Ovary (tissue), 9 donors: ENCODE measurements around the gene TVP23C. TPM values are rescaled to one million over a fixed set of nuclear protein-coding genes. Genes with fewer than 3 reads are reported as not detected.

Experiments
- DNase-seq, 5 donors: peaks; one replicate each; pipeline ENCODE4 v3.0.0-alpha.2; 2019 to 2020
- H3K27ac ChIP-seq, 2 donors: fragments of 200-600 bp; one replicate each; pipeline versions ENCODE4 v1.5.1 to v1.8.0; 2019 to 2022
- H3K27me3 ChIP-seq: fragments of 200-600 bp; one replicate; pipeline ENCODE4 v1.8.0; 2022
- H3K36me3 ChIP-seq: fragments of 200-600 bp; sonication (generic); one replicate; pipeline ENCODE4 v1.5.1; 2019
- H3K4me1 ChIP-seq: one replicate; pipeline ENCODE4 v1.8.1; 2013; ENCODE audit warnings: mild to moderate bottlenecking, moderate library complexity; ENCODE audit not compliant: insufficient read depth
- H3K4me3 ChIP-seq: fragments of 200-600 bp; sonication (generic); one replicate; pipeline ENCODE4 v1.5.1; 2017
- H3K9me3 ChIP-seq, 2 donors: fragments of 200-600 bp in 1 of 2; sonication (generic) in 1 of 2; one replicate each; pipeline versions ENCODE4 v1.5.1 to v1.8.1; 2013 to 2019; ENCODE audit warnings: mild to moderate bottlenecking in 1 of 2, moderate library complexity in 1 of 2
- CTCF ChIP-seq, 3 donors: fragments of 450-650 bp in 2 of 3; fragments of 200-600 bp in 1 of 3; IDR thresholded peaks; one replicate each; pipeline versions ENCODE4 v1.5.1 to v1.8.0; 2016 to 2022; ENCODE audit warnings: antibody characterized with exemption in 3 of 3, mild to moderate bottlenecking in 1 of 3
- EP300 ChIP-seq: sonication (generic); formaldehyde crosslinking; IDR thresholded peaks from one replicate; pipeline ENCODE4 v1.6.1; 2017; ENCODE audit warnings: antibody characterized with exemption
- POLR2A ChIP-seq: fragments of 450-650 bp; IDR thresholded peaks from one replicate; pipeline ENCODE4 v1.6.1; 2017; ENCODE audit warnings: antibody characterized with exemption, mild to moderate bottlenecking, moderate library complexity
- WGBS, 3 donors: extraction: QIAGEN DNeasy Blood & Tissue Kit in 1 of 3; methylation state at CpG; one replicate each; pipeline versions ENCODE4 v1.1.5 to v1.1.7; 2013 to 2017; 5-methylcytosine and 5-hydroxymethylcytosine counted together
- intact Hi-C, 4 donors: fragments of 100-400 bp; cut with DNase I; formaldehyde crosslinking; loops; one replicate each; pipeline versions ENCODE4 v1.11.0 to v1.15.1; 2022 to 2023
- polyA plus RNA-seq, 2 donors: library from polyadenylated mRNA; stranded (reverse); fragments of 200-250 nt in 1 of 2; fragments of 350-450 nt in 1 of 2; fragmentation: Illumina TruSeq in 1 of 2; extraction: RNeasy Lipid Tissue Mini Kit (QIAGEN cat#74804) in 1 of 2; gene quantifications; one replicate each; pipeline ENCODE4 v1.2.3, GENCODE V29; 2013 to 2014
- total RNA-seq, 7 donors: library from RNA; depleted of rRNA in 2 of 7; stranded (reverse); fragments of >200 nt in 2 of 7; fragmentation: NEBNext Ultra II Directional in 3 of 7; extraction: Animal tissue kit (Norgen Biotek cat#: 25700) in 3 of 7; gene quantifications; one replicate each; pipeline versions ENCODE4 v1.1.0 to v1.2.4, GENCODE V29; 2016 to 2023
- donor health status: DM: no; HTN: no; CAD: no; lungs with moderate emphysema.
- donor health status: DM: no; HTN: no; CAD: no.
- donor health status: Bipolar disorder and iron deficiency.
- donor health status: DM: yes; HTN: yes; CAD: no.
- donor health status: DM: no; HTN: no; CAD: no.
- donor health status: DM: yes; HTN: yes; CAD: no.

Gene TVP23C
- total and polyA plus RNA-seq, 9 donors = 5.8 to 31.7 (median 23.3) TPM

- Histone ChIP-seq H3K9me3 (no peaks in the 10 kb centered on the region), H3K27me3 (no peaks in the 10 kb centered on the region), H3K4me1 (peaks cover 4% of the 10 kb centered on the region), H3K4me3 (no peak overlapping the region), H3K36me3 (no peaks in the 10 kb centered on the region), H3K27ac (no peak overlapping the region)
- WGBS, 3 donors = 69 to 75% (median 72%) methylated on average over 6 of the region's 6 CpGs
- TF ChIP-seq CTCF (IDR thresholded peaks at IDR 0.05) = no peak
- TF ChIP-seq EP300 = no peak
- TF ChIP-seq POLR2A = no peak
- no peak for DNase-seq
- intact Hi-C loops = no loop called here
These were observed 83.1 kb downstream of the TVP23C start for GRCh38 chr17:15480204-15480603.

- DNase-seq = no peak
- Histone ChIP-seq H3K27me3 (no peaks in the 10 kb centered on the region), H3K4me3 (no peak overlapping the region), H3K4me1 (peaks cover 4% of the 10 kb centered on the region), H3K36me3 (no peaks in the 10 kb centered on the region), H3K9me3 (no peaks in the 10 kb centered on the region), H3K27ac (no peak overlapping the region)
- TF ChIP-seq EP300 (no peak), CTCF (IDR thresholded peaks at IDR 0.05) (no peak), POLR2A (no peak)
- intact Hi-C loops = no loop called here
These were observed 83.6 kb downstream of the TVP23C start for GRCh38 chr17:15479703-15480102.

- Histone ChIP-seq H3K27ac (no peak overlapping the region), H3K4me3 (no peak overlapping the region), H3K27me3 (no peaks in the 10 kb centered on the region), H3K9me3 (no peaks in the 10 kb centered on the region), H3K4me1 (peaks cover 4% of the 10 kb centered on the region), H3K36me3 (no peaks in the 10 kb centered on the region)
- 87 to 92% (median 92%) methylated on average over 5 of the region's 5 CpGs for WGBS, 3 donors
- TF ChIP-seq POLR2A (no peak), EP300 (no peak), CTCF (IDR thresholded peaks at IDR 0.05) (no peak)
- intact Hi-C loops = no loop called here
- DNase-seq = no peak
These were observed 84.4 kb downstream of the TVP23C start for GRCh38 chr17:15478845-15479244.

GRCh38 chr17:15475631-15476354 is 87.5 kb downstream of the TVP23C start:
- intact Hi-C loops = no loop called here
- no peak overlapping the region for H3K4me3 ChIP-seq

More at GRCh38 chr17:15475631-15476354, 87.5 kb downstream of the TVP23C start:
- Histone ChIP-seq H3K9me3 (no peaks in the 10 kb centered on the region), H3K4me1 (no peaks in the 10 kb centered on the region), H3K27me3 (no peaks in the 10 kb centered on the region), H3K36me3 (no peaks in the 10 kb centered on the region), H3K27ac (no peak overlapping the region)
- TF ChIP-seq CTCF (IDR thresholded peaks at IDR 0.05) (no peak), POLR2A (no peak), EP300 (no peak)
- DNase-seq = no peak
- WGBS, 3 donors = 72 to 90% (median 74%) methylated on average over 8 of the region's 8 CpGs
